HG02870 (cell line): ENCODE measurements around the gene CAMK2D.
"Not testable (repeated sequence)": the region's sequence is repeated elsewhere in the genome, so short reads cannot be mapped to it uniquely, and the experiment has no call there.

Source experiments
- ATAC-seq: cut with Tn5 transposase; IDR thresholded peaks from one replicate; pipeline ENCODE4 v1.9.1; 2021; ENCODE audit warnings: mild to moderate bottlenecking, moderate library complexity; ENCODE audit not compliant: unreplicated experiment

The CAMK2D gene

DNA sequence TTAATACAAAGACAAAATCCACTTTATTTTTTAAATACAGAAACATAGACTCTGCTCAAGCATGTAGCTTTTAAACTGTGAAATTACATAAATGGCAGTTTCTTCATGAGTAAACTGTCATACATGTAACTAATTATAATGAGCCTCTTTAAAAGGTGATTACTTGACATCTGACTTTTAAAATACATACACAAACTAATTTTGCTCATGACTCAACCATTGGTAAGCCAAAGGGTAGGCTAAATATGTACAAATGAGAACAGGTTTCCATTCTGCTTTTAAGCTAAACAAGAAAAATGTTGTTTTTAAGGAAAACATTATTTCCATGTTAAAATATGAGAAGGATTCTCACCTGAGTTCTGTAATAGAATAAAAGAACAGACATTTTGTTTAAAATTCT, 27.9 kb downstream of the CAMK2D start:
- no peak for ATAC-seq

DNA sequence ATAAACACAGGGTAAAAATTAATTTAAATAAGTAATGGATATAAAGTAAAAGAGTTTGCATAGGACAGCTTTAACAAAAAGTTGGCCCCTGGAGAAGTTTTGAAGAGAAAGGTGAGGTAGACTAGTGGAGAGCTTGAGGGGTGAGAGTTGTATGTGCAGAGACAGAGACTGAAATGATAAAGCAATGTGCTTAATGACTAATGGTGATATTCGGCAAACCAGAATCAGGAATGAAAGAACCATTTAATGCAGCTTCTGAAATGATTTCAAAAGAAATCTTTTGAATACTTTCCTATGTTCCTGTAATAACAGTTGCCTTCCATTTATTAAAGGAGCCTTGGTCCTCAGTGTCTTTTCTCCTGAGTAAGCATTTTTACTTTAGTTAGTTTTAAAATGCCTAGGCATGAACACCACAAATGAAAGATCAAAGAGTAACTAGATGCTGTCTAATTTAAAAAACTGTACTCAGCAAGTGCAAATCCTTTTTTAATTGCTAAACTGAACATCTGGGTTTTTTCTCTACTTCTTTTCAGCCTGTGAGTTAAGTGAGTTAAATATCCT, 28.5 kb downstream of the CAMK2D start:
- no peak for ATAC-seq

DNA sequence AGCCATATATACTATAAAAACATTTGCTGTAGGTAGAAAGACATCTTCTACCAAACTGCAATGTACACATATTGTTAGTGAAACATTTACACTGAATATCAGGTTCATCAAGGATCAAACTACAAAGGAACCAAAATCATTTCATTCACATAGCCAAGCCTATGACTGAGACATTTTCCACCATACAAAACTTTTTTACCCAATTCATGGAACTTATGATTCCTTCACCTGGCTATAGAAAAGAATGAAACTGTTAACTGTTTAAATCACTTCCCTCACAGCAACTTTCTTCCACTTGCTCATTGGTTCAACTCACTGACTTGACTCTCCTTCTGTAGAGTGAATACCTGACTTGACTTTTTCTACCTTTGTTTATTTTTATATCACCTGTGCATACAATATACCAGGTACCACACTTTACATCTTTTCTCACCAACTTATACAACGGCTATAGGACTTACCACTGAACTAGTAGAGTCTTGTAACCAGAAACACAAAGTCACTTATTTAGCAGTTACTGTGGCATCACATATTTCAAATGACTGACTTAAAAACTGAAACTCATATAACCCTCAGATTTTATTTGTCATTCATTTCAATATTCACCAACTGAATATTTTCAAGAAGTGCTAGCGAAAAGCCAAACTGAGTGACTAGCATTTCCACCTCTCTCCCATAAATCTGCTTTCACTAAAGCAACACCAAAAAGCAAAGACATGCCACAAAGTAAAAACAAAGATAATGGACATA, 30.9 kb downstream of the CAMK2D start:
- ATAC-seq: no peak

DNA sequence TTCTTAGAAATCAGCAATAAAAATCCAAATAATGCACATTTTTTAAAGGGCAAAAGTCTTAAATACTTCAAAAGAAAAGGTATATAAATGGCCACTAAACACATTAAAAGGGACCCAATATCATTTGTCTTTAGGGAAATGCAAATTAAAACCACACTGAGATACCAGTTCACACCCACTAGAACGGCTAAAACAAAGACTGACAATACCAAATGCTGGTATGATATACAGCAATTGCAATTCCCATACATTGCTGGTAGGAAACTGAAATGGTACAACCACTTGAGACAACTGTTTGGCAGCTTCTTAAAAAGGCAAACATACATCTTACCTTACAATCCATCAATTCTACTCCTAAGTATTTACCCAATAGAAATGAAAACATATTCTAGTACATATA, 33.7 kb downstream of the CAMK2D start:
- no peak for ATAC-seq

DNA sequence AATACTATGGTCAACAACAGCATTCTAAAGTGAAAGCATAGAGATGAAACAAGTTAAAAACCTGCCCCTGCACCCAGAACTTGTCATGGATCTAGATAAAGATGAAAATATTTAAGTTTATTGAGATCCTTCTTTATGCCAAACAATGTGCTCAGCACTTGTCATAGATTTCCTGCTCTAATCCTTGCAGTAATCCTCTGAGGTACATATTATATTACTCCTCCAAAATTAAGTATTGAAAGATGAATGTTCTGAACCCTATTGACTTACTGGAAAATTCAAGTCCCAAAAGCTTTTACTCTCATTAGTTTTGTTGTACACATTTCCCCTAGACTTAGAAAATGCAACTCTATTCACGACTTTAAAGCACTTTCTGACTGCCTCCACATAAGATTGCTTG, 35.6 kb downstream of the CAMK2D start:
- ATAC-seq: no peak

DNA sequence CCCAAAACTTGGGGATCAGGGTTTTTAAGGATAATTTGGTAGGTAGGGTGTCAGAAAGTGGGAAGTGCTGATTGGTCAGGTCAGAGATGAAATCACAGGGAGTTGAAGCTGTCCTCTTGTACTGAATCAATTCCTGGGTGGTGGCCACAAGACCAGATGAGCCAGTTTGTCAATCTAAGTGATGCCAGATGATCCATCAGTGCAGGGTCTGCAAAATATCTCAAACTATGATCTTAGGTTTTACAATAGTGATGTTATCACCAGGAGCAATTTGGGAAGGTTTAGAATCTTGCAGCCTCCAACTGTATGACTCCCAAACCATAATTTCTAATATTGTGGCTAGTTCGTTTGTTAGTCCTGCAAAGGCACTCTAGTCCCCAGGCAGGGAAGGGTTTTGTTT, 43.3 kb downstream of the CAMK2D start:
- ATAC-seq: no peak

DNA sequence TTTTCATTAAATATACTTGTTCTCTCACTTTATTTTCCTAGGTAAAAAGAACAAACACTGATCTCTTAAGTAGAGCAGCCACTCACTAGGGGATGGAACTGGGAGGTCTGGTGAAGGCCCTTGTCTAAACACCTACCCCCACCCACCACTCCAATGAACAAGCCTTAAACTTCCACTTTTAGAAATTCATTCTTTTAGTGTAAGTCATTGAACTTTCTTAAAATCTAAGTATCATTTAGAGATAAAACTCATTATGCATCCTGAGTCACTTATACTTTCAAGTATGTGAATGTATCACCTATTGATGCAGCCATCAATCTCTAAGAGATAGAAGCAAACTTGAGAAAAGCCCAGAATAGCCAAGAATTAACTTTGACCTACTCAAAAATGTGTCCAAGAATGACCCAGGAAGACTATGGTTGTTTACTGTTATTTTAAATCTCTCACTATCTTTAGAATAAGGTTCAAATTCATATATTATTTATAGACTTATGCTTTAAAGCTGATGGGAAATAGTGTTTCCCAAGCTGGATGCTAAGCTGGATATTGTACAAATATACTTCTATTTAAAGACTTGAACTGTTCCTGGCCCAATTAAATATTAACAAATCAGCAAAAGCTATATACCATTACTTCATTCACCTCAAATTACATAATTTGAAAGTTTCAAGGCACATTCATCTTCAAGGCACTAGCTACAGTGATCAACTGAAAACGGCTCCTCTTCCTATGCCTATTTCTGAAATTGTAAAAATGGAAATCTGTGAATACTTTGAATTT, 49.5 kb downstream of the CAMK2D start:
- ATAC-seq: no peak

DNA sequence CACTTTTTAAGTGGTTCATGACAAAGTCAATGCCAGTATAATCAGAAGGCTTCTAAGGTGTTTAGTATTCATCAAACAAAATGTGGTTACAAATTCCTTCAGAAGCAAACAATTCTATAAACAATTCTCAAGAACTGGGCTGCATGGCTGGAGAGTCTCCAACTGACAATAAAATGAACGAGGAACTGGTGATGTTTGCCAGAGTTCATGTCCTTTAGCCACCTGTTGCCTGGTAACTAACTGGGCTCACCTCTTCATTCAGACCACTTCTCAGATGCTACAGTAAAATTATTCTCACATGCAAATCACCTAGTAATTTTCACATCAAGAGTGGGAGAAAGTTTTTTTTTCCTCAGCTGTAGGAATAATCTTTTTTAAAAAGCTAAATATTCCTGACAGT, 53.3 kb downstream of the CAMK2D start:
- ATAC-seq: peak; percentile 66

DNA sequence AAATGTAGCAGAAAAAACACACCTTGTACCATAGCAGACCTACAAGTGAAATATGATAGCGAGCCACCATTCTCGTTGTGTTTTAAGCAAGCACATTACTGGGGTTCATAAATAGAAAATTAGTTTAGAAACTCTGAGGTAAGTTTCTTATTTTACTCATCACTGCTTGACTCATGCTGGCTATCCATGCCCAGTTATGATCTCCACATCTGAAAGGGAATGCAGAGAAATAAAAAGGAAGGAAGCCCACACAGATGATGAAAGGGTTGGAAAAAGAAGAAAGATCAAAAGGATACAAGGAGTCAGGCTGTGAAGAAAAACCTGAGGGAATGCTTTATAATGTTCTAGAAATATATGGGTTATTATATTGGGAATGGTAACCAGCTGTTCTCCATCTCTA, 54.5 kb downstream of the CAMK2D start:
- no peak for ATAC-seq

DNA sequence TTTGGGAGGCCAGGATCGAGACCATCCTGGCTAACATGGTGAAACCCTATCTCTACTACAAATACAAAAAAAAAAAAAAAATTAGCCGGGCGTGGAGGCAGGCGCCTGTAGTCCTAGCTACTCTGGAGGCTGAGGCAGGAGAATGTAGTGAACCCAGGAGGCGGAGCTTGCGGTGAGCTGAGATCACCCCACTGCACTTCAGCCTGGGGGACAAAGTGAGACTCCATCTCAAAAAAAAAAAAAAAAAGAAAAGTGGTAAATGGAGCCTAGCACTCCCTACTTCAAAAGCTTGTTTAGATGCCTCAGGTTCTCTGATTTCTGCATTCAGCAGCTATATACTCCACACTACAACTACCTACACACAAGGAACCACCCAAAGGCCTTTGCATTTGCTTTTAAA, 56.4 kb downstream of the CAMK2D start:
- not testable (repeated sequence) for ATAC-seq

DNA sequence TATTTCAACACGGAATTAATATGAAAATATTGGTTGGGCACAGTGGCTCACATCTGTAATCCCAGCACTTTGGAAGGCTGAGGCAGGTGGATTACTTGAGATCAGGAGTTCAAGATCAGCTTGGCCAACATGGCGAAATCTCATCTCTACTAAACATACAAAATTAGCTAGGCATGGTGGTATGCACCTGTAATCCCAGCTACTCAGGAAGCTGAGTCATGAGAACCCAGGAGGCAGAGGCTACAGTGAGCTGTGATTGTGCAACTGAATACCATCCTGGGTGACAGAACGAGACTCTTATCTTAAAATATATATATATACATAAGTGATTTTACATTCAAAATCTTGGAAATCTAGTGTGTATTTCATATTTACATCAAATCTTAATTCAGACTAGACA, 58.9 kb downstream of the CAMK2D start:
- not testable (repeated sequence) for ATAC-seq

DNA sequence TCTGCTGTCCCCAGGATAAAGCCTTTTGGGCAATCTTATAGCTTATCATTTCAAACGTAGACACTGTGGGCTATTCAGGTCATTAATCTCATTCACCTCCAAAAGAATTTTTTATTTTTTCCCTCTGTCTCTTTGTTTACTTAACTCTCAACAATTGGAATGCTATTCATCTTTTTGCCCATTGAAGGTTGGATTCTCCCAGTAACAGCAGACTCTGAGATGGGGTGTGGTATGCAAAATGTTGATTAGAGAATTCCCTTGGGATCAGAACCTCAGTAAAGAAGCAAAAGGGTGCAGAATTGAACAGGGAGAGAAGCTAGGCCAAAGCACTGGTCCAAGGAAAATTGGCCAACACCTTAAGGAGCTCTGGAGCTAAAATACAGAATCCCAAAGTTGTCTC, 60.4 kb downstream of the CAMK2D start:
- no peak for ATAC-seq

DNA sequence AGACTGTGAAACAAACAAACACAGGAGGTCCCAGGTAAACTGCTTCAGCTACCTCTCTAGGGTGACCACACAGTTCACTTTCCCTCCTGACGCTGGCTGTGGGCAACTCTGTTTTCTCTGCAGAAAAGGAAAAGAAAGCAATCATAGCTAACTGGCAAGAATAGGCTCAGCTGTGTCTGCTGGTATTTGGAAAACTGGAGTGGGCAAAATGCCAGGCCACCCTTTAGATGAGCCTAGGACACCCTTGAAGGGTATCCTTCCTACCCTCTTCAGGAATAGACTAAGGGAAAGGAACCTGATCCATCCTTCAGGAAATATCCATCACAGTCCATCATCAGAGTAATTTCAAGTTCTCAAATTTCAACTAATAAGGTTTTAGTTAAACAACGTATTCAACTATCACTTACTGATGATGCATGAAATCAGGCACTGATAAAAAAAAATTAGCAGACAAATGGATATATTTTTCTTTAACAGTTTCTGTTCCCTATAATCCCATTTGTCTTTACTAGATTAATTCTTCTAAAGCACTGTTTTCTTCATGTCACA, 60.9 kb downstream of the CAMK2D start:
- ATAC-seq: no peak

DNA sequence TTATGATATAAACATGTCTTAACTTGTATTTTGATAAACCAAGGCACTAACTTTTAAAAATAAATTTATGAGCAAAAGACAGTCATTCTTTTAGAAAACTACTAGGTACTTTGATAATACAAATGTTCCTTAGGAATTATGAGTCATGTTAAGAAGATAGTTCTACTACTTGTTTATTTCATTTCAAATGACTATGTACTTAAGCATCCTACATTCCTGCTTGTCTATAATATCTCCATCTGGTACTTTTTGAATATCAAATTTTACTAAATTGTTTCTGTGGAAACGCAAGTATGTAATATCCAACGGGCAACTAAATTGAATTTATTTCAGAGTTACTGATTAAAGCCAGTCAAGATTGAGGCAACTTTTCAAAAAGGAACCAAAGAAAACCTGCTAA, 61.8 kb downstream of the CAMK2D start:
- no peak for ATAC-seq

DNA sequence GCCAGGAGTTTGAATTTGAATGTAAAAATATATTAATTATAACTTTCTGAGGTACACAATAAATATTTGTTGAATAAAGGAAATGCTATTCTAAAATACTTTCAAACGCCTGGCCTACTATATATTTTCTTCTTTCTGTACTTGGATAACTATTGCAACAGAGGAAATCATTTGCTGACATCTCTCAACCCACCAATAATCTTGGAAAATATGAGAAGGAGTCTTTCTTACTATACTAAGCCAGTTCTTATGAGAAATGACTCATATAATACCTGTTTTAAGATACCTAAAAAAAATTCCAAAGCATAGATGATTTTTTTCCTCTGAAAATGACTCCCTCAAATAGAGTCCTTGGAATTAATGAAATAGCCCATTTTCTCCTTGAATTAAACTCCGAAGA, 64.1 kb downstream of the CAMK2D start:
- no peak for ATAC-seq

DNA sequence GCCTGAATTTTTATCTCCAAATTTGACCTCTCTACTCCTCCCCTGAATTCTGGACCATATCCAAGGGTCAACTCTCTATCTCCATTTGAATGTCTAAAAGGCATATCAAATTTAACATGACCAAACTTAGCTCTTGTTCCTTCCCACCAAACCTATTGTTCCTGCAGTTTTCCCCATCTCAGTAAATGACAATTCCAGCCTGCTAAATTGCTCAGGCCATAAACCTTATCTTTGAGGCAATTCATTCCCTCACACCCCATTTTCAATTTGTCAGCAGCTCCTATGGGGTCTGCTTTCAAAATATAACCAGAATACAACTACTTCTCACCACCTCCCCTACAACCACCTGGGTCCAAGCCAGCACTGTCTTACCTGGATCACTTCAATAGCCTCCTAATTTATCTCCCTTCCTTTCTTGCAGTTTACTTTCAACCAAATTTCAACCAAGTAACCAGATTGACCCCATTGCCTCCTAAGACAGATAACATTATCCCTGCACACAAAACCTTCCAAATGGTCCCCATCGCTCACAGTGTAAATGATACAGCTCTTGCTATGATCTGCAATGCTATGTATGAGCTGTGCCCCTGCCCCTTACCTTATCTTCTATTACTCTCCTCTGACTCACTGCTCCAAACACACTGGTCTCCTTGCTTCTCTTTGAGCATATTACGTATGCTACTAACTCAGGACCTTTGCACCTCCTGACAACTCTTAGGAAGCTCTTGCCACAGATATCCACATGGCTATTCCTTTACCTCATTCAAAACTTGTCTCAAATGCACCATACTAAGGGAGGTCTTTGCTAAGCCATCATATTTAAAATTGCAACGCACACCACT, 66.0 kb downstream of the CAMK2D start:
- no peak for ATAC-seq

DNA sequence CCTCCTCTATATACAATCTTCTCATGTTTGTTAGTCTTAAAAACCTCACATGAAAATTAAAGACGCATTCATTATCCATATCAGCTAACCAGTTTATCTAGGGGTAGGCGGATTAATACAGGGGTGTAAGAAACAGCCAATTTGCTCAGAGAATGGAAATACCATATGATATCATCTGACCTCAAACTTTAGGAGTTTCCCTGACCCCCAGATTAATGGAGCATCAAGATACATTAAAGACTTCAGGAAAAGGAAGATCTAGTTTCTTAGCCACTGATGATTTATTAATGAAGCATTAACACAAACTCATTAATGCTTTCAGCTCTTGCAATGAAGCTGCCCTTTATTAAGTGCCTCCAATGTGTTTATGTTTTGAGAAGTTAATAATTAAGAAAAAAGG, 67.5 kb downstream of the CAMK2D start:
- no peak for ATAC-seq

DNA sequence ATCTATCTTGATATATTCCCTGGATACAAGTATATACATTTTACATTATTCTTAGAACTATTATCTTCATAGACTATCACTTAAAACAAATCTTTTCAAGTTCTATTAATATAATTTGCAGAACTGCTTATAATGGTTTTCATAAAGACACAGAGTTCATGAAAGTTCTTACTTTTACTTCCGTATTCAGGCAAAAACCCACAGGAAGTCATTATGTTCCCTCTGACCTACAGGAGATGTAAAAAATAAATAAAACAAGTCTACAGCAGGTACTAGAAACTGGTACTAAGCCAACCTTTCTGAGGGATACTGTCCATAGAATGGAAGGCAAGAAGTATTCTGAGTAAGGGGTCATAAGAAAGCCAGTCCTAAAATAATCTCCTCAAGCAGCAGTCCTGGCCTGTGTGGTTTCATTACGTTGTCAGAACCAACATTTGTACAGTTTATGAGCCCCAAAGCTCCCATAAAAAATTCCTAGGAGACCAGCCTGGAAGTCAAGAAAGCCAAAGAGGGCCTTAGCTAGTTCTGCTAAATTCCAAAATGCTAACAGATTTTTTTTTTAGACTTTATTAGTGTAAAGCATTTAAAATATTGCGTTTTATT, 68.6 kb downstream of the CAMK2D start:
- peak; percentile 85 for ATAC-seq

DNA sequence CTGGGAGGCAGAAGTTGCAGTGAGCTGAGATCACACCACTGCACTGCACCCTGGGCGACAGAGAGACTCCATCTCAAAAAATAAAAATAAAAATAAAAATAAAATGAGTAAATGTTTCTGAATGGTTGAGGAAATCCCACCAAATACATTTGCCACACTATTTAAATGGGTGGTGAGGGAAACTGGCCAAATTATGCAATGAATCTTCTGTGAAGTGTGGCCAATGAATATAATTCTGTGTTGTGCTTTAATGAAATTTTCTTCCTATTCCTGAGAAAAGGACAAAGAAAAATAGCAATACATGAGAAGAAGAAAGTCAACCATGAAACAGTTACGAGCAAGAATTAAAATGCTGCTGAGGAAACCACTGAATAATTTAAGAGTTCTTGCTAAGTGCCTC, 69.9 kb downstream of the CAMK2D start:
- ATAC-seq: no peak

DNA sequence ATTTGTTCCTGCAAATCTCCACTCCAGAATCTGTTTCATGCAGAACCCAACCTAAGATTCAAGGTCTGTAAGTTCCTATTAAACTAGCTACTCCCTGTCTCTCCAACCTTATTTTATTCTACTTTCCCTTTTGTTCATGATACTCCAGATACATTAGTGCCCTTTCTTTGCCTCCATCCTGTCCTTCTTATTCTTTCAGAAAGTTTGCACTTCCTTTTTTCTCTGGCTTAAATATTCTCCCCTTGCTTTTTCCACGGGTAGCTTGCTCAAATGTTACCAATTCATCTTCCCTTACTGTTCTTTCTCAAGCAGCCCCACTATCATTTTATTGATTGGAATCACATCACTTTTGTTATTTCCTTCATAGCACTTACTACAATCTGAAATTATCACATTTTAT, 72.1 kb downstream of the CAMK2D start:
- ATAC-seq: no peak
